Measurements from ENCODE around the gene DOP1A. TPM values are rescaled to one million over a fixed set of nuclear protein-coding genes. Genes with fewer than 3 reads are reported as not detected.

The DOP1A gene
- total and polyA plus RNA-seq, 2 of the 13 experiments (the other 11 are each of a cell fraction or from before 2014, with no cell fraction given) = 5.2 to 16.7 TPM

- peak; percentile 79 for TF ChIP-seq RNF2 (conservative IDR thresholded peaks at IDR 0.05; ENCODE audit: low read depth)
- TF ChIP-seq MYC (CRISPR knock-in tag; IDR thresholded peaks at IDR 0.05; ENCODE audit: borderline replicate concordance) = peak; percentile 91; the same call in 1 of the 2 replicates
- no peak for TF ChIP-seq PHB2 (IDR thresholded peaks at IDR 0.05; ENCODE audit: partially characterized antibody)
- no peak for TF ChIP-seq ETS1 (CRISPR knock-in tag; IDR thresholded peaks at IDR 0.05)
- TF ChIP-seq PTBP1 (IDR thresholded peaks at IDR 0.05; ENCODE audit: low read depth, low read length, poor library complexity, severe bottlenecking) = no peak
- 0 out of 2 replicates have a peak, but pooled peaks have one; percentile 70 for TF ChIP-seq ATF6 (CRISPR knock-in tag; conservative IDR thresholded peaks at IDR 0.05)
- no peak for TF ChIP-seq EED (CRISPR knock-in tag; IDR thresholded peaks at IDR 0.05)
- TF ChIP-seq TBL1XR1 (IDR thresholded peaks at IDR 0.05; ENCODE audit: borderline replicate concordance, low read length, partially characterized antibody) = no peak
- peak; percentile 94 for TF ChIP-seq ZNF605 (CRISPR knock-in tag; IDR thresholded peaks at IDR 0.05)
- TF ChIP-seq NAIF1 (CRISPR knock-in tag; IDR thresholded peaks at IDR 0.05; ENCODE audit: borderline replicate concordance) = peak; percentile 52; the same call in 1 of the 2 replicates
- no peak; the same call in none of the 2 replicates for TF ChIP-seq KDM2A (CRISPR knock-in tag; IDR thresholded peaks at IDR 0.05; ENCODE audit: borderline replicate concordance, low read depth)
- TF ChIP-seq FOXM1 (CRISPR knock-in tag; IDR thresholded peaks at IDR 0.05) = no peak
- TF ChIP-seq ZBTB43 (CRISPR knock-in tag; conservative IDR thresholded peaks at IDR 0.05) = no peak; the same call in 1 of the 2 replicates
- TF ChIP-seq ZBTB7A (CRISPR knock-in tag; IDR thresholded peaks at IDR 0.05) = 0 out of 2 replicates have a peak, but pooled peaks have one; percentile 27
- peak; percentile 78; the same call in 1 of the 2 replicates for TF ChIP-seq ZNF275 (CRISPR knock-in tag; IDR thresholded peaks at IDR 0.05; ENCODE audit: borderline replicate concordance)
- TF ChIP-seq ZFAT (CRISPR knock-in tag; conservative IDR thresholded peaks at IDR 0.05) = no peak
- peak; percentile 72; the same call in 1 of the 2 replicates for TF ChIP-seq ZBTB4 (CRISPR knock-in tag; IDR thresholded peaks at IDR 0.05; ENCODE audit: borderline replicate concordance)
- TF ChIP-seq ZBTB20 (CRISPR knock-in tag; IDR thresholded peaks at IDR 0.05; ENCODE audit: borderline replicate concordance, low read depth) = no peak; the same call in 1 of the 2 replicates
- no peak for TF ChIP-seq MTA3 (CRISPR knock-in tag; IDR thresholded peaks at IDR 0.05)
- no peak for TF ChIP-seq ZNF7 (CRISPR knock-in tag; IDR thresholded peaks at IDR 0.05)
Measured at GRCh38 chr6:83065511-83066192, 1.8 kb upstream of the DOP1A start, which contains the start of gene UBE3D (continued).
